Esophagus (tissue), 2 donors: ENCODE results near the gene DGKD. TPM values are rescaled to one million over a fixed set of nuclear protein-coding genes. Genes with fewer than 3 reads are reported as not detected.

ENCODE experiments used
- H3K27ac ChIP-seq, 2 donors: one replicate each; pipeline ENCODE4 v1.5.1; 2013; ENCODE audit warnings: low read depth in 2 of 2, mild to moderate bottlenecking in 2 of 2, inconsistent platforms in 1 of 2, low read length in 1 of 2, moderate library complexity in 1 of 2
- H3K27me3 ChIP-seq, 2 donors: one replicate each; pipeline ENCODE4 v1.6.1; 2013; ENCODE audit warnings: low read length in 2 of 2, control low read depth in 1 of 2, mild to moderate bottlenecking in 1 of 2; ENCODE audit not compliant: insufficient read depth in 2 of 2, control insufficient read depth in 1 of 2
- H3K36me3 ChIP-seq, 2 donors: one replicate each; pipeline ENCODE4 v1.6.1; 2013; ENCODE audit warnings: low read length in 1 of 2; ENCODE audit not compliant: control insufficient read depth in 2 of 2, insufficient read depth in 2 of 2
- H3K4me1 ChIP-seq, 2 donors: one replicate each; pipeline ENCODE4 v1.6.1; 2013; ENCODE audit warnings: low read length in 1 of 2; ENCODE audit not compliant: control insufficient read depth in 2 of 2, insufficient read depth in 2 of 2
- H3K4me3 ChIP-seq, 2 donors: one replicate each; pipeline ENCODE4 v1.5.1; 2013; ENCODE audit warnings: low read length in 2 of 2, mild to moderate bottlenecking in 2 of 2, low read depth in 1 of 2, moderate library complexity in 1 of 2
- H3K9me3 ChIP-seq, 2 donors: one replicate each; pipeline ENCODE4 v1.6.1; 2013; ENCODE audit warnings: mild to moderate bottlenecking in 2 of 2, low read depth in 1 of 2, low read length in 1 of 2, moderate library complexity in 1 of 2; ENCODE audit not compliant: control insufficient read depth in 2 of 2, insufficient read depth in 1 of 2
- WGBS, 2 donors: extraction: QIAGEN DNeasy Blood & Tissue Kit; methylation state at CpG; one replicate each; pipeline ENCODE4 v1.1.7; 2013; 5-methylcytosine and 5-hydroxymethylcytosine counted together
- polyA plus RNA-seq, 2 donors: library from polyadenylated mRNA; stranded (reverse); fragments of 200-250 nt; gene quantifications; one replicate each; pipeline ENCODE4 v1.2.3, GENCODE V29; 2013
- donor health status: healthy with polysubstance abuse.
- donor health status: Bipolar disorder and iron deficiency.

The DGKD gene
- polyA plus RNA-seq, 2 donors, result 3.3 to 15.4 TPM

- Histone ChIP-seq H3K27me3 (no peaks in the 10 kb centered on the region), H3K4me3 (no peak overlapping the region), H3K4me1 (no peaks in the 10 kb centered on the region), H3K9me3 (no peaks in the 10 kb centered on the region), H3K36me3 (peaks cover 9 to 32% of the 10 kb centered on the region in 2 donors), H3K27ac (no peak overlapping the region)
- WGBS, 2 donors, result 93% methylated on average over 11 of the region's 11 CpGs
Measured at GRCh38 chr2:233456111-233456510, 101.8 kb downstream of the DGKD start.

- H3K36me3 ChIP-seq, result peaks cover 11 to 35% of the 10 kb centered on the region in 2 donors
- WGBS, 2 donors, result 84 to 85% methylated on average over 5 of the region's 5 CpGs
Measured at GRCh38 chr2:233456934-233457333, 102.6 kb downstream of the DGKD start.

GRCh38 chr2:233457356-233457755 is 103.1 kb downstream of the DGKD start:
- no peak overlapping the region for H3K27ac ChIP-seq
- 94 to 98% methylated on average over 5 of the region's 5 CpGs for WGBS, 2 donors
- no peak overlapping the region for H3K4me3 ChIP-seq
- no peaks in the 10 kb centered on the region for H3K4me1 ChIP-seq
- H3K9me3 ChIP-seq, result no peaks in the 10 kb centered on the region
- peaks cover 11 to 34% of the 10 kb centered on the region in 2 donors for H3K36me3 ChIP-seq
- no peaks in the 10 kb centered on the region for H3K27me3 ChIP-seq

More at GRCh38 chr2:233456934-233457333, 102.6 kb downstream of the DGKD start:
- Histone ChIP-seq H3K4me1 (no peaks in the 10 kb centered on the region), H3K27me3 (no peaks in the 10 kb centered on the region), H3K27ac (no peak overlapping the region), H3K4me3 (no peak overlapping the region), H3K9me3 (no peaks in the 10 kb centered on the region)

- WGBS, 2 donors, result 96 to 97% methylated on average over 20 of the region's 20 CpGs
- no peaks in the 10 kb centered on the region for H3K9me3 ChIP-seq
- H3K36me3 ChIP-seq, result peaks cover 11 to 32% of the 10 kb centered on the region in 2 donors
- no peak overlapping the region for H3K4me3 ChIP-seq
- no peak overlapping the region for H3K27ac ChIP-seq
- H3K4me1 ChIP-seq, result no peaks in the 10 kb centered on the region
- no peaks in the 10 kb centered on the region for H3K27me3 ChIP-seq
Measured at GRCh38 chr2:233458031-233458610, 103.8 kb downstream of the DGKD start.

GRCh38 chr2:233458826-233459225 is 104.5 kb downstream of the DGKD start:
- Histone ChIP-seq H3K4me3 (no peak overlapping the region), H3K4me1 (no peaks in the 10 kb centered on the region), H3K27me3 (no peaks in the 10 kb centered on the region), H3K9me3 (no peaks in the 10 kb centered on the region), H3K36me3 (peaks cover 10 to 36% of the 10 kb centered on the region in 2 donors), H3K27ac (no peak overlapping the region)
- 94% methylated on average over 8 of the region's 8 CpGs for WGBS, 2 donors

GRCh38 chr2:233459426-233459825 is 105.1 kb downstream of the DGKD start:
- no peaks in the 10 kb centered on the region for H3K9me3 ChIP-seq
- 94 to 96% methylated on average over 10 of the region's 10 CpGs for WGBS, 2 donors
- no peak overlapping the region for H3K4me3 ChIP-seq
- H3K27me3 ChIP-seq, result no peaks in the 10 kb centered on the region
- peaks cover 0 to 2% of the 10 kb centered on the region in 2 donors for H3K4me1 ChIP-seq
- H3K27ac ChIP-seq, result no peak overlapping the region
- peaks cover 6 to 41% of the 10 kb centered on the region in 2 donors for H3K36me3 ChIP-seq

- no peaks in the 10 kb centered on the region for H3K27me3 ChIP-seq
- no peak overlapping the region for H3K27ac ChIP-seq
- no peaks in the 10 kb centered on the region for H3K9me3 ChIP-seq
- WGBS, 2 donors, result 73 to 74% methylated on average over 32 of the region's 32 CpGs
- H3K4me1 ChIP-seq, result peaks cover 0 to 6% of the 10 kb centered on the region in 2 donors
- H3K36me3 ChIP-seq, result peaks cover 3 to 38% of the 10 kb centered on the region in 2 donors
- no peak overlapping the region for H3K4me3 ChIP-seq
Measured at GRCh38 chr2:233460726-233461441, 106.6 kb downstream of the DGKD start.

- no peaks in the 10 kb centered on the region for H3K9me3 ChIP-seq
- no peak overlapping the region for H3K4me3 ChIP-seq
- peaks cover 3 to 38% of the 10 kb centered on the region in 2 donors for H3K36me3 ChIP-seq
- H3K27ac ChIP-seq, result no peak overlapping the region
- 87 to 96% methylated on average over 8 of the region's 8 CpGs for WGBS, 2 donors
- peaks cover 0 to 6% of the 10 kb centered on the region in 2 donors for H3K4me1 ChIP-seq
- H3K27me3 ChIP-seq, result no peaks in the 10 kb centered on the region
Measured at GRCh38 chr2:233461481-233461891, 107.2 kb downstream of the DGKD start.

GRCh38 chr2:233462202-233462785 is 108.0 kb downstream of the DGKD start:
- Histone ChIP-seq H3K36me3 (peaks cover 3 to 37% of the 10 kb centered on the region in 2 donors), H3K27ac (no peak overlapping the region), H3K9me3 (no peaks in the 10 kb centered on the region), H3K4me1 (peaks cover 0 to 6% of the 10 kb centered on the region in 2 donors), H3K4me3 (no peak overlapping the region), H3K27me3 (no peaks in the 10 kb centered on the region)
- 93 to 94% methylated on average over 25 of the region's 25 CpGs for WGBS, 2 donors
